Naive thymus-derived CD4-positive, alpha-beta T cell (primary cell): Measurements from ENCODE around the gene ASXL2. TPM values are rescaled to one million over a fixed set of nuclear protein-coding genes. Genes with fewer than 3 reads are reported as not detected.

ENCODE experiments used
- ATAC-seq: fragments of 150-1000 bp; cut with Tn5 transposase; 2 replicates; pipeline ENCODE4 v1.10.0; 2021; ENCODE audit warnings: mild to moderate bottlenecking, moderate library complexity
- CTCF ChIA-PET: fragments of 350-600 bp; sonication (Branson Sonifier 250); formaldehyde crosslinking; loops from one replicate; lab custom pipeline; 2021; ENCODE audit warnings: antibody characterized with exemption; lab: Charles Lee
- POLR2A ChIA-PET: fragments of 350-600 bp; sonication (Branson Sonifier 250); formaldehyde crosslinking; loops from one replicate; lab custom pipeline; 2021; ENCODE audit warnings: antibody characterized with exemption, inconsistent platforms; lab: Charles Lee
- DNase-seq, 9 donors: peaks; one replicate each; pipeline versions ENCODE4 v3.0.0 to v3.0.0-alpha.2; 2020 to 2022; ENCODE audit warnings: mixed read lengths in 1 of 9
- H3K27ac ChIP-seq: one replicate; pipeline ENCODE4 v1.7.0; 2013; ENCODE audit warnings: mild to moderate bottlenecking, low read depth, low read length, moderate library complexity
- H3K27me3 ChIP-seq, 2 donors: one replicate each; pipeline ENCODE4 v1.7.0; 2013; ENCODE audit warnings: low read length in 2 of 2, mild to moderate bottlenecking in 2 of 2, moderate library complexity in 2 of 2; ENCODE audit not compliant: control insufficient read depth in 2 of 2, insufficient read depth in 2 of 2
- H3K36me3 ChIP-seq, 3 experiments: 1 replicate in 2 of 3; 2 replicates in 1 of 3; pipeline ENCODE4 v1.7.0; 2013; ENCODE audit warnings: low read length in 3 of 3, mild to moderate bottlenecking in 3 of 3, moderate library complexity in 1 of 3; ENCODE audit not compliant: insufficient read depth in 3 of 3, control insufficient read depth in 2 of 3
- H3K4me1 ChIP-seq, 2 donors: one replicate each; pipeline ENCODE4 v1.7.0; 2013; ENCODE audit warnings: low read length in 2 of 2, mild to moderate bottlenecking in 2 of 2, moderate library complexity in 1 of 2; ENCODE audit not compliant: control insufficient read depth in 2 of 2, insufficient read depth in 2 of 2
- H3K4me3 ChIP-seq: 2 replicates; pipeline ENCODE4 v1.7.0; 2013; ENCODE audit warnings: mild to moderate bottlenecking, low read length
- H3K9me3 ChIP-seq, 3 experiments: 1 replicate in 2 of 3; 2 replicates in 1 of 3; pipeline ENCODE4 v1.7.0; 2013; ENCODE audit warnings: low read length in 3 of 3; ENCODE audit not compliant: control insufficient read depth in 2 of 3
- H3K27ac Mint-ChIP-seq, 9 donors: one replicate each; pipeline ENCODE4 v1.8.0; 2020 to 2022; ENCODE audit warnings: mixed read lengths in 9 of 9, mild to moderate bottlenecking in 8 of 9, moderate library complexity in 5 of 9, inconsistent platforms in 2 of 9
- H3K27me3 Mint-ChIP-seq, 5 donors: one replicate each; pipeline ENCODE4 v1.8.0; 2021 to 2022; ENCODE audit warnings: mixed read lengths in 5 of 5, mild to moderate bottlenecking in 1 of 5
- H3K36me3 Mint-ChIP-seq, 5 donors: one replicate each; pipeline ENCODE4 v1.8.0; 2020 to 2022; ENCODE audit warnings: mixed read lengths in 5 of 5, mild to moderate bottlenecking in 3 of 5, inconsistent platforms in 1 of 5
- H3K4me1 Mint-ChIP-seq, 7 donors: one replicate each; pipeline ENCODE4 v1.8.0; 2020 to 2022; ENCODE audit warnings: mixed read lengths in 7 of 7, mild to moderate bottlenecking in 3 of 7, inconsistent platforms in 1 of 7
- H3K4me3 Mint-ChIP-seq, 10 donors: one replicate each; pipeline ENCODE4 v1.8.0; 2020 to 2022; ENCODE audit warnings: mild to moderate bottlenecking in 10 of 10, mixed read lengths in 10 of 10, moderate library complexity in 6 of 10, inconsistent platforms in 2 of 10
- H3K9me3 Mint-ChIP-seq, 11 donors: one replicate each; pipeline ENCODE4 v1.8.0; 2020 to 2022; ENCODE audit warnings: mixed read lengths in 11 of 11, mild to moderate bottlenecking in 4 of 11, inconsistent platforms in 1 of 11, moderate library complexity in 1 of 11
- intact Hi-C, 2 donors: fragments of 100-400 bp; cut with micrococcal nuclease; formaldehyde crosslinking; loops; one replicate each; pipeline ENCODE4 v1.15.1; 2023
- polyA plus RNA-seq, 2 donors: library from polyadenylated mRNA; unstranded; fragments of 300-500 nt; fragmentation: Illumina TruSeq; gene quantifications; one replicate each; pipeline ENCODE4 v1.2.3, GENCODE V29; 2021
- total RNA-seq, 6 experiments: library from RNA in 5 of 6; stranded (reverse) in 5 of 6; gene quantifications; 1 replicate in 5 of 6; 2 replicates in 1 of 6; pipeline ENCODE4 v1.2.3 and lab custom pipeline; 2021 to 2026

The ASXL2 gene
- total and polyA plus RNA-seq, 7 experiments from 2014 or later, result 11.6 to 62.1 (median 30.9) TPM

DNA sequence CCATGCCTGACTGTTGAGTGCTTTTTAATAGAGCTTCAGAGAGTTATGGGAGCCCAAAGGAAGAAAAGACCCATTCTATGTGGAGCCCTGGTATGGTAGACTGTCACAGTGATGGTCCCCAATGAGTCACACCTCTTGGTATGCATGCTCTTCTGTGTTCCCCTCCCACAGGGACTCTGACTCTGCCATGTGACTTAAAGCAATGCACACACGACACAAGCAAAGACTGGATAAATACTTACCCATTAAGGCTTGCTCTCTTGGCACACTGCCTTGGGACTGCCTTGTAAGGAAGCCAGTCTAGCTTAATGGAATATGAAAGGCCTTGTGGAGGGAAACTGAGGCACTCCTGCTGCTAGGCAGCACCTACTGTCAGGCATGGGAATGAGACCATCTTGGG lies 188.2 kb downstream of the ASXL2 start:
- ATAC-seq, result no peak
- no peak overlapping the region for H3K4me3 ChIP-seq
- Mint-ChIP-seq H3K4me3 (no peak overlapping the region), H3K36me3 (no peaks in the 10 kb centered on the region), H3K27me3 (peaks cover 0 to 7% (median 0%) of the 10 kb centered on the region in 5 donors), H3K27ac (no peak overlapping the region), H3K4me1 (peaks cover 0 to 2% (median 0%) of the 10 kb centered on the region in 7 donors), H3K9me3 (peaks cover 0 to 2% (median 0%) of the 10 kb centered on the region in 11 donors)
- intact Hi-C loops, result no loop called here
- H3K9me3 ChIP-seq, result no peaks in the 10 kb centered on the region
- CTCF ChIA-PET, result no interaction called here
- H3K36me3 ChIP-seq, result no peaks in the 10 kb centered on the region
- no peaks in the 10 kb centered on the region for H3K4me1 ChIP-seq
- no peaks in the 10 kb centered on the region for H3K27me3 ChIP-seq
- no peak overlapping the region for H3K27ac ChIP-seq
- POLR2A ChIA-PET, result interaction anchor here (0.5 kb wide), 1 partner anchor 429 kb away, joined by 3 read pairs; no protein-coding TSS in a partner anchor
- DNase-seq, result no peak

DNA sequence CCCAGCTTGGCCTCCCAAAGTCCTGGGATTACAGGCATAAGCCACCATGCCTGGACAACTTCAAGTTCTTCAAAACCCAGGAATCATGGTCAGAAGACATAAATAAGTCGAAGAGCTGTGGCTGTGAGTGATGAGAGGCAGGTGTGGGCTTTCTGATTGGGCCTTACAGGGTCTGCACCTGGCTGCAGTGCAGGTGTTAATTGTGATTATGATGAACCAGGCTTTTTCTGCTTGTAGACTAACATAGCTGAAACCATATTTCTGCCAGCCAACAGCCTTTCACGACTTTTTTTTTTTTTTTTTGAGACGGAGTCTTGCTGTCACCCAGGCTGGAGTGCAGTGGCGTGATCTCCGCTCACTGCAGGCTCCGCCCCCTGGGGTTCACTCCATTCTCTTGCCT lies 190.1 kb downstream of the ASXL2 start:
- ATAC-seq, result no peak
- Mint-ChIP-seq H3K27me3 (peaks cover 0 to 18% (median 0%) of the 10 kb centered on the region in 5 donors), H3K9me3 (no peaks in the 10 kb centered on the region), H3K4me3 (no peak overlapping the region), H3K36me3 (no peaks in the 10 kb centered on the region), H3K27ac (no peak overlapping the region), H3K4me1 (no peaks in the 10 kb centered on the region)
- Histone ChIP-seq H3K9me3 (no peaks in the 10 kb centered on the region), H3K27ac (no peak overlapping the region), H3K4me1 (no peaks in the 10 kb centered on the region), H3K36me3 (no peaks in the 10 kb centered on the region), H3K4me3 (no peak overlapping the region), H3K27me3 (no peaks in the 10 kb centered on the region)
- POLR2A ChIA-PET, result no interaction called here
- intact Hi-C loops, result no loop called here
- DNase-seq, result no peak
- CTCF ChIA-PET, result no interaction called here

DNA sequence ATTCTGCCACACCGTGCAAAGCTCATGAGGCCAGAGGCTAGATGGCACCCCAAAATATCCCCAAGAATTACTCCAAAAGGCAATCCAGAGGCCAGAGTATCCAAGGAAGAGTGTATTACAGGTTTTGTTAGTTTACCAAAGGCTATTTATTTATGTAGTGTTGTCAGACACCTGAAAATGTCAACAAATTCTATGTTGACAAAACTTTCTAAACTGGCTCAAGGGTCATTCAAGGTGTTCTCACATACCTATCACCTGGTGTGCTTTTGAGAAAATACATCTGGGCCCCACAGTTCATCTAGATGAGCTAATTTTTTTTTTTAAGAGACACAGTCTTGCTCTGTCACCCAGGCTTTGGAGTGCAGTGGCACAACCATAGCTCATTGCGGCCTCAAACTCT lies 192.5 kb downstream of the ASXL2 start:
- CTCF ChIA-PET, result interaction anchor here (1.0 kb wide), 1 partner anchor 11 kb away, joined by 4 read pairs; no protein-coding TSS in a partner anchor
- H3K4me1 Mint-ChIP-seq, result no peaks in the 10 kb centered on the region

DNA sequence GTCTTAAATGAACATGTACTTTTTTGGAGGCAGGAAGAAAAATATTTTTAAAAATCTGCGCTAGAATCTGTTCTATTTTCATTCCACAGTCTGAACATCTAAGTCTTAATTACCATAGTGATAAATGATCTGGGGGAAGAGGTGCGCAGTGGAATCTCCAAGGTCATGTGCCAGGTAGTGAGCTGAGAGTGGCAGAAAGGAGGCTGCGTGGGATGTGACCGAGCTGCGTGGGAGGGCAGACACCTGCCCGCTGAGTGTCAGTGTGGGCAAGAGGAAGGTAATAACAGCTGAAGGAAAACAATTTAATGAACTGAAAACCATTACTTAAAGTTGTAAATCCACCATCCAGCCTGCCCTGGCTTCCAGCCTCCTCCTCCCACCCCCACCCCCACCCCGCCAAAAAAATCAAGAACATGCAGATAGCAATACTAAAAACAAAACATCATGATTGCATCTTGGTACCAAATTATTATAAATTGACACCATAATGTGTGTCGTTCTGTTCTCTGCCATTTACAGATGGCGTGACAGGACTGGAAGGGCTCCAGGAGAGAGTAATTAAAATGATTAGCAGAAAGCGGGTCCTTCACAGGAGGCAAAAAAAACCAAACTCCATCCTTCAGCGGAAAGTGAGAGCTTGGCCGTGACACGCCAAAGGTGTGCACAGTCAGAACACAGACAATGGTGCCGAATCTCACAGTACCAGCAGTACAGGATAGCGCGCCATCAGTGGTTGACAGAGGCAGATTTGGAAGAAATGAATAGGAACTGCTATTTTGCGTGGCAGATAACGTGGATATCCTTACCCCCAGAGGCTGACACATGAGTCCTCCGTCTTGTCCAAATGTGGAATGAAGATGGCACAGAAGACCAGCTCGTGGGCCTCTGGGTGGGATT lies 193.5 kb downstream of the ASXL2 start:
- no peaks in the 10 kb centered on the region for H3K4me1 Mint-ChIP-seq
- no peak for ATAC-seq
- Histone ChIP-seq H3K4me3 (no peak overlapping the region), H3K27ac (no peak overlapping the region), H3K27me3 (no peaks in the 10 kb centered on the region), H3K36me3 (no peaks in the 10 kb centered on the region), H3K4me1 (no peaks in the 10 kb centered on the region), H3K9me3 (no peaks in the 10 kb centered on the region)
- ChIA-PET POLR2A (no interaction called here), CTCF (no interaction called here)
- H3K27me3 Mint-ChIP-seq, result peaks cover 0 to 24% (median 0%) of the 10 kb centered on the region in 5 donors
- no peaks in the 10 kb centered on the region for H3K9me3 Mint-ChIP-seq
- no peak overlapping the region for H3K4me3 Mint-ChIP-seq
- no peak for DNase-seq
- no peak overlapping the region for H3K27ac Mint-ChIP-seq
- intact Hi-C loops, result no loop called here
- no peaks in the 10 kb centered on the region for H3K36me3 Mint-ChIP-seq

More for the DNA sequence above, 192.5 kb downstream of the ASXL2 start:
- ATAC-seq (no peak), DNase-seq (no peak)
- H3K4me1 ChIP-seq, result no peaks in the 10 kb centered on the region
- H3K4me3 ChIP-seq, result no peak overlapping the region
- H3K9me3 ChIP-seq, result no peaks in the 10 kb centered on the region
- no peaks in the 10 kb centered on the region for H3K9me3 Mint-ChIP-seq
- no peak overlapping the region for H3K27ac Mint-ChIP-seq
- POLR2A ChIA-PET, result no interaction called here
- H3K27ac ChIP-seq, result no peak overlapping the region
- H3K27me3 Mint-ChIP-seq, result peaks cover 0 to 27% (median 0%) of the 10 kb centered on the region in 5 donors
- no peaks in the 10 kb centered on the region for H3K36me3 Mint-ChIP-seq
- intact Hi-C loops, result no loop called here
- H3K27me3 ChIP-seq, result no peaks in the 10 kb centered on the region
- H3K4me3 Mint-ChIP-seq, result no peak overlapping the region
- no peaks in the 10 kb centered on the region for H3K36me3 ChIP-seq

Other genes starting within 250 kb of the ASXL2 start
- 10 to 100 TPM; 32.8 to 56.2 (median 33.8) TPM for gene DTNB, start 204.9 kb downstream of the ASXL2 start, total RNA-seq
- 10 to 100 TPM; 17.0 to 24.4 TPM for gene DTNB, start 204.9 kb downstream of the ASXL2 start, polyA plus RNA-seq
- gene KIF3C, start 104.0 kb upstream of the ASXL2 start, total RNA-seq, result 1 to 10 TPM; 2.9 to 6.3 (median 5.7) TPM
- gene KIF3C, start 104.0 kb upstream of the ASXL2 start, polyA plus RNA-seq, result 1 to 10 TPM in 1 of 2 donors, under 1 TPM in 1; 0.54 to 1.7 TPM
- gene RAB10, start 155.6 kb upstream of the ASXL2 start, total RNA-seq, result 100 to 1,000 TPM in 1 of 5 experiments, 10 to 100 TPM in 4; 25.6 to 108 (median 60.5) TPM
- gene RAB10, start 155.6 kb upstream of the ASXL2 start, polyA plus RNA-seq, result 10 to 100 TPM; 56.1 to 73.2 TPM